WI38 (cell line): Measurements from ENCODE around the gene SPNS2.

Source experiments
- H3K4me3 ChIP-seq: 2 replicates; pipeline ENCODE4 v1.5.1; 2011; ENCODE audit warnings: low read depth, mild to moderate bottlenecking, control low read depth, low read length
- CTCF ChIP-seq: IDR thresholded peaks from 2 replicates; pipeline ENCODE4 v1.5.1; 2012; ENCODE audit warnings: low read depth, mild to moderate bottlenecking, control low read depth, low read length

The SPNS2 gene

GRCh38 chr17:4482338-4483011, 16.2 kb upstream of the SPNS2 start:
- TF ChIP-seq CTCF, result no peak
- H3K4me3 ChIP-seq, result no peak overlapping the region

- no peak for TF ChIP-seq CTCF
- H3K4me3 ChIP-seq, result no peak overlapping the region
Measured at GRCh38 chr17:4483012-4483840, 15.5 kb upstream of the SPNS2 start.

- H3K4me3 ChIP-seq, result no peak overlapping the region
- no peak for TF ChIP-seq CTCF
Measured at GRCh38 chr17:4485676-4486646, 12.7 kb upstream of the SPNS2 start.

GRCh38 chr17:4487296-4487695, 11.4 kb upstream of the SPNS2 start:
- no peak for TF ChIP-seq CTCF
- H3K4me3 ChIP-seq, result no peak overlapping the region

GRCh38 chr17:4487820-4488716, 10.6 kb upstream of the SPNS2 start:
- no peak overlapping the region for H3K4me3 ChIP-seq

More at GRCh38 chr17:4487820-4488716, 10.6 kb upstream of the SPNS2 start:
- no peak for TF ChIP-seq CTCF
